ENCODE measurements around the gene ACP7.

ACP7 gene

DNA sequence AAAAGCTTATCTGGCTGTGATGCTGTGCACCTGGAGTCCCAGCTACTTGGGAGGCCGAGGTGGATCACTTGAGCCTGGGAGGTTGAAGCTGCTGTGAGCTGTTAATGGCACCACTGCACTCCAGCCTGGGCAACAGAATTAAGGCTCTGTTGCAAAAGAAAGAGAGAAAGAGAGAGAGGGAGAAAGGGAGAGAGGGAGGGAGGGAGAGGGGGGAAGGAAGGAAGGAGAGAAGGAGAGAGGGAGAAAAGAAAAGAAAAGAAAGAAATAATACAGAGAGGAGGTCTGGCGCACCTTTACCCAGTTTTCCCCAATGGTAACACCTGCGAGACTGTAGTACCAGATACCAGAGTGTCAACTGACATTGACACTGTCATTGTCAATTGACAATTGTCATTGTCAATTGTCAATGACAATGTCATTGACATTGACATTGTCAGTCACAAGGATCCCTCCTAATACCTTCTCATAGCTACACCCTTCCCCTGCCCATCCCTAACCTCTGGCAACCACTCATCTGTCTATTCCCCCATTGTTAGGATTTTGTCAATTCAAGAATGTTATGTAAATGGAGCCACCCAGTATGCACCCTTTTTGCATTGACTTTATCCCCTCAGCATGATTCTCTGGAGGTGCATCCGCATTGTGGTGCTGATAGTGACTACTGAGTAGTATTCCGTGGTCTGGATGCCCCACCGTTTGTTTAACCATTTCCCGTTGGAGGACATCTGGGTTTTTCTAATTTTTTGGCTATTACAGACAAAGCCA lies 62.7 kb downstream of the ACP7 start:
- H3K9me3 ChIP-seq (ENCODE audit: control insufficient read depth, insufficient read depth, low read length): no peaks in the 10 kb centered on the region
- H3K9ac ChIP-seq (ENCODE audit: low read depth, low read length): peak overlapping the region; percentile 37
- H3K4me1 ChIP-seq (ENCODE audit: control insufficient read depth, insufficient read depth, low read length): peaks cover 22% of the 10 kb centered on the region
- H3K27me3 ChIP-seq (ENCODE audit: control insufficient read depth, insufficient read depth, low read length): no peaks in the 10 kb centered on the region
- H3K4me3 ChIP-seq (ENCODE audit: low read depth, low read length): no peak overlapping the region
- no peaks in the 10 kb centered on the region for H3K36me3 ChIP-seq (ENCODE audit: control insufficient read depth, insufficient read depth, low read length)

DNA sequence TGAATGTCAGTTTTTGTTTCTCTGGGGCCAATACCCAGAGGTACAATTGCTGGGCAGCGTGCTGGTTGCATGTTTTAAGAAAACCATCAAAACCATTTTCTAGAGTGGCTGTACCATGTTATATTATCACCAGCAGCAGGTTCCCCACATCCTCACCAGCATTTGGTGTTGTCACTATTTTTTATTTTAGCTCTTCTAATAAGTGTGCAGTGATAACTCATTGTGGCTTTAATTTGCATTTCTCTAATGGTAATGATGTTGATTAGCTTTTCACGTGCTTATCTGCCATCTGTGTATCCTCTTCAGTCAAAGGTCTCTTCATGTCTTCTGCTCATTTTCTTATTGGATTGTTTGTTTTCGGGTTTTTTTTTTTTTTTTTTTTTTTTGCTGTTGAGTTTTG lies 63.3 kb downstream of the ACP7 start:
- Histone ChIP-seq H3K27me3 (ENCODE audit: control insufficient read depth, insufficient read depth, low read length) (no peaks in the 10 kb centered on the region), H3K4me1 (ENCODE audit: control insufficient read depth, insufficient read depth, low read length) (peaks cover 22% of the 10 kb centered on the region), H3K4me3 (ENCODE audit: low read depth, low read length) (no peak overlapping the region), H3K9ac (ENCODE audit: low read depth, low read length) (no peak overlapping the region), H3K9me3 (ENCODE audit: control insufficient read depth, insufficient read depth, low read length) (no peaks in the 10 kb centered on the region), H3K36me3 (ENCODE audit: control insufficient read depth, insufficient read depth, low read length) (no peaks in the 10 kb centered on the region)

DNA sequence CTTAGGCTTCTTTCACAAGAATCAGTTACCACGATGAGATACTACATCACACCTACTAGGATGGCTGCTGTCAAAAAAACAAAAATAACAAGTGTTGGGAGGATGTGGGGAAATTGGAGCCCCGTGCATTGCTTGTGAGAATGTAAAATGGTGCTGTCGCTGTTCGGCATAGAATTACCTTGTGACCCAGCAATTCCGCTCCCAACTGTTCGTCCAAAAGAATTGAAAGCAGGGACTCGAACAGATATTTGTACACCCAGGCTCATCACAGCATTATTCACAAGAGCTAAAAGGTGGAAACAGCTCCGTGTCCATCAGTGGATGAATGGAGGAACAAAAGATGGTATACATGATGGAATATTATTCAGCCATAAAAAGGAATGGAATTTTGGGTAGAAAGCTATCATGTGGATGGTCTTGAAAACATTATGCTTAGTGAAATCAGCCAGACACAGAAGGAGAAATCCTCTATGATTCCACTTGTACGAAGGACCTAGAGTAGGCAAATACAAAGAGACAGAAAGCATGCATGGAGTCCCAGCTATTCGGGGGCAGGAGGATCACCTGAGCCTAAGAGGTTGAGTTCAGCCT lies 64.9 kb downstream of the ACP7 start:
- Histone ChIP-seq H3K4me1 (ENCODE audit: control insufficient read depth, insufficient read depth, low read length) (peaks cover 23% of the 10 kb centered on the region), H3K27me3 (ENCODE audit: control insufficient read depth, insufficient read depth, low read length) (no peaks in the 10 kb centered on the region), H3K9me3 (ENCODE audit: control insufficient read depth, insufficient read depth, low read length) (no peaks in the 10 kb centered on the region)

DNA sequence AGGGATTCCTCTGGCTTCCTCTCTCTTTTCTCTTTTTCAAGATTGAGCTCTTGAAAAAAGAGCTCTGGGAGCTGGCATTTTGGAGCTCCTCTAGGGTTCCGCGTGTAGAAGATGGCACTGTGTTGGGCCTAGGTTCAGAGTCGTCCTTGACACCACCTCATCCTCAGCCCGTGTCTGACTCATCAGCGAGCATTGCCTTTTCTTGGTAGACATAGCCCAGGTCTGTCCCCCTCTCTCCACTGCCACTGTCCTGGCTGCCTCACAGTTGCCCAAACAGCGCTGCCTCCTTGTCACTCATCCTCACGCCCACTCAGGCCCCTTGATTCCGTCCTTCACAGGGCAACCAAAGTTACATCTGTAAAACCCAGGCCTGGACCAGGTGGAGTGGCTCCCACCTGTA lies 66.1 kb downstream of the ACP7 start:
- Histone ChIP-seq H3K4me3 (ENCODE audit: low read depth, low read length) (no peak overlapping the region), H3K9ac (ENCODE audit: low read depth, low read length) (no peak overlapping the region), H3K36me3 (ENCODE audit: control insufficient read depth, insufficient read depth, low read length) (no peaks in the 10 kb centered on the region), H3K9me3 (ENCODE audit: control insufficient read depth, insufficient read depth, low read length) (no peaks in the 10 kb centered on the region), H3K4me1 (ENCODE audit: control insufficient read depth, insufficient read depth, low read length) (peaks cover 22% of the 10 kb centered on the region), H3K27me3 (ENCODE audit: control insufficient read depth, insufficient read depth, low read length) (no peaks in the 10 kb centered on the region)

More for the DNA sequence above, 64.9 kb downstream of the ACP7 start:
- H3K4me3 ChIP-seq (ENCODE audit: low read depth, low read length): no peak overlapping the region
- H3K36me3 ChIP-seq (ENCODE audit: control insufficient read depth, insufficient read depth, low read length): no peaks in the 10 kb centered on the region
- H3K9ac ChIP-seq (ENCODE audit: low read depth, low read length): no peak overlapping the region

DNA sequence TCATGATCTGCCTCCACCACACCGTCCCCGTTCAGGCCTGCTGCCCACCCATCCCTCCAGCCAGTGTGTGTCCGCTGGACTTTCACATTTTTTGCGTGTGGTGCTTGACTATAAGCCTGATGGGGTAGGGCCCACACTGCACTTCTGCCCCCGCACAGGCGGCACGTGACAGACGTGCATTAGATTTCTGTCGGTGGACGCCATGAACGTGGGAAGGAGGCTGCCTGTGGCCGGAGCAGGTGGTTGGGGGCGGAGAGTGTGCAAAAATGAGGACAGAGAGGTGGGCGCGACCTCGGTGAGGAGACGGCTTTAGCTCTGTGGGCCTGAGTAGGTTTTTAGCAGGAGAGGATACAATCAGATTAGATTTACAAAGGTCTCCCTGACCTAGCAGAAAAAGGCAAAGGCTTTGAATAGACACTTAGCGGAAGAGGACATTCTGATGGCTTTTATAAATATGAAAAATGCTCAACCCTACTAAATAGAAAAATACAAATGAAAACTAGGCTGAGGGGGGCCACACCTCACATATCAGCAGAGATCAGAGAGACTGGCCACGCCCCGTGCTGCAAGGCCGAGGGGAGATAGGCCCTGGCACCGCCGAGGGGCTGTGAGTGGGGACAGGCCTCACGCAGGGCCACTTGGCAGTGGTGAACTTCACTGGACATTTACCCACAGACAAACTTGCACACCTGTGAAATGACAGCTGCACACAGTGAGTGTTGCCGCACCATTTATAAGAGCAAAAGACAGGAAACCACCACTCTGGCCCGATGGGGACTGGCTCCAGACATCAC lies 66.8 kb downstream of the ACP7 start:
- H3K9me3 ChIP-seq (ENCODE audit: control insufficient read depth, insufficient read depth, low read length): no peaks in the 10 kb centered on the region

DNA sequence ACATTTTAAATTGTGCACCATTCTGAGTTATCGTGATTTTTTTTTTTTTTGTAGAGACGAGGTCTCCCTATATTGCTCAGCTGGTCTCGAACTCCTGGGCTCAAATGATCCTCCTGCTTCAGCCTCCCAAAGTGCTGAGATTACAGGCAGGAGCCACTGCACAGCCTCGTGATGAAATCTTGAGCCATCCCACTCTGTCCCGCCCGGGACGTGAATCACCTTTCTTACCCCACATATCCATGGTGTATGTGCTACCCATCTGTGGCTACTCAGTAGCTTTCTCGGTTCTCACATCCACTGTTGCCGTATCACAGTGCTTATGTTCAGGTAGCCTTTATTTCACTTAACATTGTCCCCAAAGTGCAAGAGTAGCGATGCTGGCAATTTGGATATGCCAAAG lies 67.9 kb downstream of the ACP7 start:
- Histone ChIP-seq H3K36me3 (ENCODE audit: control insufficient read depth, insufficient read depth, low read length) (no peaks in the 10 kb centered on the region), H3K4me1 (ENCODE audit: control insufficient read depth, insufficient read depth, low read length) (peaks cover 9% of the 10 kb centered on the region), H3K9ac (ENCODE audit: low read depth, low read length) (no peak overlapping the region), H3K9me3 (ENCODE audit: control insufficient read depth, insufficient read depth, low read length) (no peaks in the 10 kb centered on the region), H3K4me3 (ENCODE audit: low read depth, low read length) (no peak overlapping the region), H3K27me3 (ENCODE audit: control insufficient read depth, insufficient read depth, low read length) (no peaks in the 10 kb centered on the region)

More for the DNA sequence above, 66.8 kb downstream of the ACP7 start:
- Histone ChIP-seq H3K4me3 (ENCODE audit: low read depth, low read length) (no peak overlapping the region), H3K36me3 (ENCODE audit: control insufficient read depth, insufficient read depth, low read length) (no peaks in the 10 kb centered on the region), H3K9ac (ENCODE audit: low read depth, low read length) (no peak overlapping the region), H3K27me3 (ENCODE audit: control insufficient read depth, insufficient read depth, low read length) (no peaks in the 10 kb centered on the region), H3K4me1 (ENCODE audit: control insufficient read depth, insufficient read depth, low read length) (peaks cover 18% of the 10 kb centered on the region)

DNA sequence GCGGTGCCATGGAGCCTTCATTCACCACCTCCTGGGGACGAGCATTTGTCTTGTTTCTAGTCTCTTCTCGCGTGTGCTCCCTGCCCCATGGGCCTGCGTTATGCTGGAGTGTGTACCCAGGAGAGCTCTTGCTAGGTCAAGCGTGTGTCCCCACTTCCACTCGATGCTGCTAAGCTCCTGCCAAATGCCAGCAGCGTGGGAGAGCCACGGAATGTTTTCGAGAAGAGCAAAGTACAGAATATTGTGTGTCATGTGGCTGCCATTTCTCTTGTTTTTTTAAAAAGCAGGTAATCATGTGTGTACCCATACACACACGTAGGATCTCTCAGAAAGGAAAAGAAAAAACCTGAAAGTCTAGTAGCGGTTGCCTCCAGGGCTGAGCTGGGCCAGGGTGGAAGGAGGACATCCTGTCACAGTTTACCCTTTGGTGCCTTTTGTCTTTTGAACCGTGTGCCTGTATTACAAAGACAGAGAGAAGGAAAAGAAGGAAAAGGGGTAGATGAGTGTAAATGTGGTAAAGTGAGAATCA lies 70.0 kb downstream of the ACP7 start:
- Histone ChIP-seq H3K9ac (ENCODE audit: low read depth, low read length) (no peak overlapping the region), H3K27me3 (ENCODE audit: control insufficient read depth, insufficient read depth, low read length) (no peaks in the 10 kb centered on the region), H3K4me1 (ENCODE audit: control insufficient read depth, insufficient read depth, low read length) (peaks cover 4% of the 10 kb centered on the region), H3K9me3 (ENCODE audit: control insufficient read depth, insufficient read depth, low read length) (no peaks in the 10 kb centered on the region), H3K4me3 (ENCODE audit: low read depth, low read length) (no peak overlapping the region), H3K36me3 (ENCODE audit: control insufficient read depth, insufficient read depth, low read length) (no peaks in the 10 kb centered on the region)

DNA sequence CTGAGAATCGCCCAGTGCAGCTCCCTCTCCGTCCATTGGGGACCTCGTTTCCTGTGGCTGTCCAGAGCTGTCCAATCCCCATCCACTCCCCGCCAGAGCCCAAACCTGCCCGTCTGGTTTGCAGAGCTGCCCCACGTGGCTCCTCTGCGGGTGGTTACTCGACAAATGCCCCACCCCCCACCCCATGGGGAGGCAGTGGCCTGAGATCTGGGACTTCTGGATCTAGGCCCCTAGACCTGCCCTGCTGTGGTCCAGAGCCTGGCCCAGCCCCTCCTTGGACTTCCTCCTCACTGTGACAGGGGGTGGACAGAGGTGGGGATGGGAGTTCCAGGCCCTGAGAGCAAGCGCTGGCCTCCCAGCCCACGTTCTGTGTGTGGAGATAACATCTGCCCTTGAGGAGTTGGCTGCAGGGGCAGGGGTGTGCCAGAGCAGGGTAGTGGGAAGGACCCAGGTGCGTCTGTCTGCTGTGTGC lies 70.5 kb downstream of the ACP7 start:
- no peaks in the 10 kb centered on the region for H3K36me3 ChIP-seq (ENCODE audit: control insufficient read depth, insufficient read depth, low read length)
- no peaks in the 10 kb centered on the region for H3K27me3 ChIP-seq (ENCODE audit: control insufficient read depth, insufficient read depth, low read length)
- peak overlapping the region; percentile 37 for H3K9ac ChIP-seq (ENCODE audit: low read depth, low read length)
- no peak overlapping the region for H3K4me3 ChIP-seq (ENCODE audit: low read depth, low read length)
- no peaks in the 10 kb centered on the region for H3K9me3 ChIP-seq (ENCODE audit: control insufficient read depth, insufficient read depth, low read length)
- peaks cover 4% of the 10 kb centered on the region for H3K4me1 ChIP-seq (ENCODE audit: control insufficient read depth, insufficient read depth, low read length)

DNA sequence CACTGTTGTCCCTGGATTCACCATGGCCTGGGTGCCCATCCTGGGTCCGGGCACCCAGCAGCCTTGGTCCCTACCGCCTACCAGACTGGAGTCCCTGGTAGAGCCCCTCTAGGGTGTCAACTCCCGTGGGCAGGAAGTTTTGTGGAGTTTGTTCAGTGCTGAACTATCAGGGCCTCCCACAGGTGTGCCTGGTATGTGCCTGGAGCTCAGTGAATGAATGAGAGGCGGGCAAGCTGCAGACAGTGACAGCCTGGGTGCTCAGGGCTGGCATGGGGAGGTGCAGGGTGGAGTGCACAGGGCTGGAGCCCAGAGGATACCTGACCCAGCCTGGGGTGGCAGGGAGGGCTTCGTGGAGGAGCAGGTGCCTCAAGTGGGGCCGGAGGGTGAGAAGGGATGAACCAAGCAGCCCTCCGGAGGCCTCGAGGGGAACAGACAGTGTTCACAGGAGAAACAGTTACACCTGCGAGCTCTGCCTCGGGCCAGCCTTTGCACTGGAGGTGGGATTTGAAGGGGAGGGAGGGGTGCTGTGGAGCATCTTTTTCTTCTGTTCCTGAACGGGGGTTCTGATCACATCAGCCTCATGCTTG lies 71.0 kb downstream of the ACP7 start:
- Histone ChIP-seq H3K9me3 (ENCODE audit: control insufficient read depth, insufficient read depth, low read length) (no peaks in the 10 kb centered on the region), H3K4me3 (ENCODE audit: low read depth, low read length) (no peak overlapping the region), H3K36me3 (ENCODE audit: control insufficient read depth, insufficient read depth, low read length) (no peaks in the 10 kb centered on the region), H3K4me1 (ENCODE audit: control insufficient read depth, insufficient read depth, low read length) (peaks cover 4% of the 10 kb centered on the region), H3K9ac (ENCODE audit: low read depth, low read length) (peak overlapping the region; percentile 37), H3K27me3 (ENCODE audit: control insufficient read depth, insufficient read depth, low read length) (no peaks in the 10 kb centered on the region)

DNA sequence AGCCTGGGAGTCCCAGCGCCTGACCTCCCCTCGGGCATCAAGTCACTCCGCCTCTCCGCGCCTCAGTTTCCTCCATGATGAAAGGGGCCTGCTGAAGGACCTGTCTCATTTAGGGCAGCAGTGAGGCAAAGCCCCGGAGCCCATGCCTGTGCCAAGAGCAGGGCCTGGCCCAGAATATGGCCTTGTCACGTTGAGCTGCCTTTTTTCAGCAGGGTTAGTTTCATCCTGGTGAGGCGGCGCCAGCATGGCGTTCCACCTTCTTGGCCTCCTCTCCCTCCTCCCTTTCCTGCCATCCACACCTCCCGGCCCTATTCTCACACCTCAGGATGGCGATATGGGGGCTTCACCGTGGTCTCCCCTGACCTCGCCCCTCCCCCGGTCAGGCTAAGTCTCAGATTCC lies 71.6 kb downstream of the ACP7 start:
- H3K36me3 ChIP-seq (ENCODE audit: control insufficient read depth, insufficient read depth, low read length): no peaks in the 10 kb centered on the region
- H3K9me3 ChIP-seq (ENCODE audit: control insufficient read depth, insufficient read depth, low read length): no peaks in the 10 kb centered on the region
- H3K4me3 ChIP-seq (ENCODE audit: low read depth, low read length): no peak overlapping the region
- H3K4me1 ChIP-seq (ENCODE audit: control insufficient read depth, insufficient read depth, low read length): peaks cover 4% of the 10 kb centered on the region
- H3K27me3 ChIP-seq (ENCODE audit: control insufficient read depth, insufficient read depth, low read length): no peaks in the 10 kb centered on the region
- no peak overlapping the region for H3K9ac ChIP-seq (ENCODE audit: low read depth, low read length)

All from iPS-15b (cell line).